K562 (cell line): ENCODE measurements around the gene PRKAA1. TPM values are rescaled to one million over a fixed set of nuclear protein-coding genes. Genes with fewer than 3 reads are reported as not detected.

Source experiments
- CC2D1A ChIP-seq: fragments of 450-650 bp; IDR thresholded peaks from 2 replicates; pipeline ENCODE4 v1.6.1; 2017; ENCODE audit warnings: mild to moderate bottlenecking
- CEBPG ChIP-seq, 3 experiments: fragments of 200-800 bp in 1 of 3; sonication (Bioruptor generic) in 1 of 3; sonication (generic) in 1 of 3; formaldehyde crosslinking in 1 of 3; IDR thresholded peaks in 2 of 3; conservative IDR thresholded peaks in 1 of 3; 2 replicates each; pipeline versions ENCODE4 v1.6.1 to v1.8.0; 2016 to 2022; ENCODE audit warnings: missing compliant biosample characterization in 2 of 3, missing genetic modification characterization in 2 of 3, mild to moderate bottlenecking in 1 of 3, missing genetic modification reagents in 1 of 3
- ETS2 ChIP-seq: IDR thresholded peaks from 2 replicates; pipeline ENCODE4 v1.6.1; 2016; ENCODE audit warnings: borderline replicate concordance, missing genetic modification characterization, mild to moderate bottlenecking, moderate library complexity, missing compliant biosample characterization; ENCODE audit not compliant: poor library complexity, severe bottlenecking
- FOSL1 ChIP-seq: fragments of 200-800 bp; sonication (Bioruptor generic); conservative IDR thresholded peaks from 2 replicates; pipeline ENCODE4 v1.6.1; 2016; ENCODE audit warnings: missing genetic modification characterization, missing compliant biosample characterization
- GABPA ChIP-seq: fragments of 200-800 bp; sonication (Bioruptor generic); conservative IDR thresholded peaks from 2 replicates; pipeline ENCODE4 v1.6.1; 2016; ENCODE audit warnings: low read depth, missing genetic modification characterization, missing compliant biosample characterization
- HMGN3 ChIP-seq: IDR thresholded peaks from 2 replicates; pipeline ENCODE4 v1.6.1; 2011; ENCODE audit warnings: borderline replicate concordance, low read depth, mild to moderate bottlenecking, mixed read lengths, low read length; ENCODE audit not compliant: insufficient read length; ENCODE audit errors: extremely low read depth
- ILK ChIP-seq: fragments of 450-650 bp; IDR thresholded peaks from 2 replicates; pipeline ENCODE4 v1.6.1; 2016; ENCODE audit warnings: missing genetic modification characterization, low read depth, mild to moderate bottlenecking, missing compliant biosample characterization, moderate library complexity, borderline replicate concordance
- JUND ChIP-seq, 2 experiments: IDR thresholded peaks; 2 replicates in 1 of 2; 3 replicates in 1 of 2; pipeline ENCODE4 v1.6.1; 2011; ENCODE audit warnings: borderline replicate concordance in 2 of 2, low read depth in 2 of 2, low read length in 2 of 2, improper control_type of control experiment in 1 of 2, missing biosample characterization in 1 of 2, missing genetic modification characterization in 1 of 2, missing genetic modification reagents in 1 of 2
- MTF1 ChIP-seq: fragments of 250-450 bp; sonication (Bioruptor Pico); IDR thresholded peaks from 2 replicates; pipeline ENCODE4 v1.9.0; 2021; ENCODE audit warnings: moderate library complexity, mild to moderate bottlenecking, inconsistent platforms, borderline replicate concordance
- NFIX ChIP-seq: fragments of 250-450 bp; sonication (Bioruptor Pico); IDR thresholded peaks from 2 replicates; pipeline ENCODE4 v1.4.0; 2020; ENCODE audit warnings: low read depth, mild to moderate bottlenecking, moderate library complexity
- PCBP2 ChIP-seq: fragments of 200-400 bp; formaldehyde crosslinking; IDR thresholded peaks from 2 replicates; pipeline ENCODE4 v1.6.1; 2018; ENCODE audit warnings: low read length, low read depth, mild to moderate bottlenecking, moderate library complexity; ENCODE audit not compliant: poor library complexity, severe bottlenecking
- RBM22 ChIP-seq: fragments of 200-400 bp; formaldehyde crosslinking; IDR thresholded peaks from 2 replicates; pipeline ENCODE4 v1.6.1; 2018; ENCODE audit warnings: low read length, low read depth; ENCODE audit not compliant: poor library complexity, severe bottlenecking
- RCOR1 ChIP-seq, 2 experiments: IDR thresholded peaks; 2 replicates each; pipeline ENCODE4 v1.6.1; 2012; ENCODE audit warnings: low read depth in 2 of 2, low read length in 2 of 2, borderline replicate concordance in 1 of 2, improper control_type of control experiment in 1 of 2
- SMARCB1 ChIP-seq: IDR thresholded peaks from 2 replicates; pipeline ENCODE4 v1.6.1; 2011; ENCODE audit warnings: improper control_type of control experiment, low read depth; ENCODE audit not compliant: insufficient read length
- WHSC1 ChIP-seq: IDR thresholded peaks from one replicate; pipeline ENCODE4 v1.6.1; 2012; ENCODE audit warnings: low read length, control low read depth, inconsistent platforms
- XRCC5 ChIP-seq: fragments of 200-400 bp; formaldehyde crosslinking; IDR thresholded peaks from 2 replicates; pipeline ENCODE4 v1.6.1; 2017; ENCODE audit warnings: low read depth, mild to moderate bottlenecking, low read length
- ZNF140 ChIP-seq: fragments of 250-450 bp; sonication (Bioruptor Pico); IDR thresholded peaks from 2 replicates; pipeline ENCODE4 v1.8.0; 2021; ENCODE audit warnings: moderate library complexity, mild to moderate bottlenecking, inconsistent platforms
- ZNF239 ChIP-seq: fragments of 250-450 bp; sonication (Bioruptor Pico); IDR thresholded peaks from 2 replicates; pipeline ENCODE4 v1.4.0; 2020; ENCODE audit warnings: mild to moderate bottlenecking
- ZNF445 ChIP-seq: fragments of 250-450 bp; sonication (Bioruptor Pico); IDR thresholded peaks from 2 replicates; pipeline ENCODE4 v1.4.0; 2020; ENCODE audit warnings: low read depth, mild to moderate bottlenecking, moderate library complexity
- ZNF707 ChIP-seq: fragments of 250-450 bp; sonication (Bioruptor Pico); conservative IDR thresholded peaks from 2 replicates; pipeline ENCODE4 v1.8.0; 2022; ENCODE audit warnings: inconsistent platforms, mild to moderate bottlenecking, moderate library complexity
- polyA plus RNA-seq, 8 experiments: library from polyadenylated mRNA; depleted of rRNA in 4 of 8; stranded (reverse) in 5 of 8; unstranded in 3 of 8; fragments of >200 nt; fragmentation: Nextera tagmentation in 2 of 8; fragmentation: Illumina TruSeq in 1 of 8; extraction: Ambion mirVana in 2 of 8; extraction: Trizol in 1 of 8; gene quantifications; 2 replicates each; pipeline versions ENCODE4 v1.2.1 to v1.2.3, GENCODE V29; 2011 to 2014; ENCODE audit warnings: inconsistent platforms in 1 of 8, missing spikeins in 1 of 8
- total RNA-seq, 7 experiments: library from RNA; depleted of rRNA in 6 of 7; stranded (reverse); fragments of >200 nt in 6 of 7; fragmentation: Illumina TruSeq in 2 of 7; extraction: Trizol in 2 of 7; gene quantifications; 2 replicates each; pipeline versions ENCODE4 v1.2.1 to v1.2.3, GENCODE V29; 2011 to 2021; ENCODE audit warnings: low replicate concordance in 1 of 7
- TF ChIP-seq, protein P1 (sequence below): sonication (generic); formaldehyde crosslinking; IDR thresholded peaks from 2 replicates; pipeline ENCODE4 v1.8.0; 2022; ENCODE audit warnings: mild to moderate bottlenecking, missing genetic modification reagents

The PRKAA1 gene
- total and polyA plus RNA-seq, 9 of the 15 experiments (the other 6 are each of a cell fraction or from before 2014, with no cell fraction given), result 24.5 to 84.0 (median 51.4) TPM

- TF ChIP-seq ILK (tag) (no peak), MTF1 (CRISPR knock-in tag) (no peak), CEBPG (CRISPR knock-in tag; IDR thresholded peaks at IDR 0.05) (0 out of 2 replicates have a peak, but pooled peaks have one; percentile 4), CEBPG (tag; conservative IDR thresholded peaks at IDR 0.05 in 1 of 2, IDR thresholded peaks at IDR 0.05 in 1 of 2) (no peak), ZNF140 (CRISPR knock-in tag) (no peak), ZNF445 (no peak), JUND (IDR thresholded peaks at IDR 0.05; ENCODE audit: borderline replicate concordance, low read depth, low read length) (peak; percentile 84), JUND (tag; IDR thresholded peaks at IDR 0.05; ENCODE audit: borderline replicate concordance, low read depth, low read length) (peak; percentile 55; the same call in 2 of the 3 replicates), PCBP2 (no peak), RBM22 (peak; percentile 59), SMARCB1 (no peak), RCOR1 (IDR thresholded peaks at IDR 0.05; ENCODE audit: borderline replicate concordance in 1 of 2, low read depth in 2 of 2, low read length in 2 of 2) (peak in 1 of 2 experiments; percentile 91; a peak in 3 of 4 replicates), ZNF707 (CRISPR knock-in tag) (no peak), WHSC1 (no peak), XRCC5 (peak; percentile 98; the same call in 1 of the 2 replicates), CC2D1A (peak; percentile 35; the same call in 1 of the 2 replicates), NFIX (CRISPR knock-in tag) (no peak), ETS2 (tag) (no peak), HMGN3 (peak; percentile 94), FOSL1 (tag) (0 out of 2 replicates have a peak, but pooled peaks have one; percentile 22), ZNF239 (CRISPR knock-in tag) (no peak; the same call in 1 of the 2 replicates), GABPA (tag) (peak; percentile 100)
- TF ChIP-seq, protein P1, sequence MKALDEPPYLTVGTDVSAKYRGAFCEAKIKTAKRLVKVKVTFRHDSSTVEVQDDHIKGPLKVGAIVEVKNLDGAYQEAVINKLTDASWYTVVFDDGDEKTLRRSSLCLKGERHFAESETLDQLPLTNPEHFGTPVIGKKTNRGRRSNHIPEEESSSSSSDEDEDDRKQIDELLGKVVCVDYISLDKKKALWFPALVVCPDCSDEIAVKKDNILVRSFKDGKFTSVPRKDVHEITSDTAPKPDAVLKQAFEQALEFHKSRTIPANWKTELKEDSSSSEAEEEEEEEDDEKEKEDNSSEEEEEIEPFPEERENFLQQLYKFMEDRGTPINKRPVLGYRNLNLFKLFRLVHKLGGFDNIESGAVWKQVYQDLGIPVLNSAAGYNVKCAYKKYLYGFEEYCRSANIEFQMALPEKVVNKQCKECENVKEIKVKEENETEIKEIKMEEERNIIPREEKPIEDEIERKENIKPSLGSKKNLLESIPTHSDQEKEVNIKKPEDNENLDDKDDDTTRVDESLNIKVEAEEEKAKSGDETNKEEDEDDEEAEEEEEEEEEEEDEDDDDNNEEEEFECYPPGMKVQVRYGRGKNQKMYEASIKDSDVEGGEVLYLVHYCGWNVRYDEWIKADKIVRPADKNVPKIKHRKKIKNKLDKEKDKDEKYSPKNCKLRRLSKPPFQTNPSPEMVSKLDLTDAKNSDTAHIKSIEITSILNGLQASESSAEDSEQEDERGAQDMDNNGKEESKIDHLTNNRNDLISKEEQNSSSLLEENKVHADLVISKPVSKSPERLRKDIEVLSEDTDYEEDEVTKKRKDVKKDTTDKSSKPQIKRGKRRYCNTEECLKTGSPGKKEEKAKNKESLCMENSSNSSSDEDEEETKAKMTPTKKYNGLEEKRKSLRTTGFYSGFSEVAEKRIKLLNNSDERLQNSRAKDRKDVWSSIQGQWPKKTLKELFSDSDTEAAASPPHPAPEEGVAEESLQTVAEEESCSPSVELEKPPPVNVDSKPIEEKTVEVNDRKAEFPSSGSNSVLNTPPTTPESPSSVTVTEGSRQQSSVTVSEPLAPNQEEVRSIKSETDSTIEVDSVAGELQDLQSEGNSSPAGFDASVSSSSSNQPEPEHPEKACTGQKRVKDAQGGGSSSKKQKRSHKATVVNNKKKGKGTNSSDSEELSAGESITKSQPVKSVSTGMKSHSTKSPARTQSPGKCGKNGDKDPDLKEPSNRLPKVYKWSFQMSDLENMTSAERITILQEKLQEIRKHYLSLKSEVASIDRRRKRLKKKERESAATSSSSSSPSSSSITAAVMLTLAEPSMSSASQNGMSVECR (CRISPR knock-in tag), result peak; percentile 92
These were observed 36.9 kb upstream of the PRKAA1 start, which contains the start of gene RPL37 (continued) for GRCh38 chr5:40834849-40835787.
